GM18502 (cell line): Measurements from ENCODE around the gene SLC7A9.
"Not testable (repeated sequence)": the region's sequence is repeated elsewhere in the genome, so short reads cannot be mapped to it uniquely, and the experiment has no call there.

Source experiments
- ATAC-seq: cut with Tn5 transposase; IDR thresholded peaks from one replicate; pipeline ENCODE4 v1.9.1; 2021; ENCODE audit warnings: mild to moderate bottlenecking; ENCODE audit not compliant: unreplicated experiment, poor library complexity

The SLC7A9 gene

GRCh38 chr19:32810452-32810851, 59.1 kb downstream of the SLC7A9 start:
- no peak for ATAC-seq

GRCh38 chr19:32809754-32810153, 59.8 kb downstream of the SLC7A9 start:
- ATAC-seq: peak; percentile 48

GRCh38 chr19:32809254-32809653, 60.3 kb downstream of the SLC7A9 start:
- ATAC-seq: peak; percentile 34

GRCh38 chr19:32808236-32808635, 61.3 kb downstream of the SLC7A9 start:
- ATAC-seq: no peak

- ATAC-seq: no peak
Measured at GRCh38 chr19:32802840-32803239, 66.7 kb downstream of the SLC7A9 start.

GRCh38 chr19:32800754-32801153, 68.8 kb downstream of the SLC7A9 start:
- no peak for ATAC-seq

GRCh38 chr19:32800191-32800590, 69.4 kb downstream of the SLC7A9 start:
- ATAC-seq: no peak

GRCh38 chr19:32798201-32798600, 71.4 kb downstream of the SLC7A9 start:
- ATAC-seq: no peak

GRCh38 chr19:32789429-32789828, 80.1 kb downstream of the SLC7A9 start:
- ATAC-seq: no peak

- not testable (repeated sequence) for ATAC-seq
Measured at GRCh38 chr19:32787895-32788294, 81.7 kb downstream of the SLC7A9 start.

GRCh38 chr19:32787161-32787813, 82.3 kb downstream of the SLC7A9 start:
- ATAC-seq: not testable (repeated sequence)

- ATAC-seq: not testable (repeated sequence)
Measured at GRCh38 chr19:32782089-32782488, 87.5 kb downstream of the SLC7A9 start.

- ATAC-seq: no peak
Measured at GRCh38 chr19:32781280-32781679, 88.3 kb downstream of the SLC7A9 start.
